ENCODE results near the gene SORCS2. TPM values are rescaled to one million over a fixed set of nuclear protein-coding genes. Genes with fewer than 3 reads are reported as not detected.

Gene SORCS2
- total RNA-seq, 4 donors from 2014 or later, result 0.53 to 9.9 (median 0.90) TPM

DNA sequence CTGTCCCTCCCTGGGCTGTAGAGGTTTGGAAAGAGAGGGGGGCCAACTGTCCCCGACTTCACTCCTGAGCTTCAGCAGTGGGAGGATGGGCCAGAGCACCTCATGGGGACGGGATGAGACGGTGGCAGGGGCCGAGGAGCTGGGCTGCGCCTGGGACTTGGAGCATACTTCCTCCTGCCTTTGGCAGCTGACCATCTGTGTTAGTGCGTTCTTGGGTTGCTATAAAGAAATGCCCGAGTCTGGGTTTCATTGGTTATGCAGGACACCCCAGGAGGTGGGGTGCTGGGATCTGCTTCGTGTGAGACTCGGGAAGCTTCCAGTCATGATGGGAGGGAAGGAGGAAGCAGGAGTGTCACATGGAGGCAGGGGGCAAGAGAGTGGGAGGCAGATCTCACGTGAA, 235.0 kb downstream of the SORCS2 start:
- Histone ChIP-seq H3K27me3 (no peaks in the 10 kb centered on the region), H3K4me3 (no peak overlapping the region), H3K4me1 (no peaks in the 10 kb centered on the region), H3K9me3 (no peaks in the 10 kb centered on the region), H3K36me3 (no peaks in the 10 kb centered on the region), H3K27ac (no peak overlapping the region)
- TF ChIP-seq, protein P1, sequence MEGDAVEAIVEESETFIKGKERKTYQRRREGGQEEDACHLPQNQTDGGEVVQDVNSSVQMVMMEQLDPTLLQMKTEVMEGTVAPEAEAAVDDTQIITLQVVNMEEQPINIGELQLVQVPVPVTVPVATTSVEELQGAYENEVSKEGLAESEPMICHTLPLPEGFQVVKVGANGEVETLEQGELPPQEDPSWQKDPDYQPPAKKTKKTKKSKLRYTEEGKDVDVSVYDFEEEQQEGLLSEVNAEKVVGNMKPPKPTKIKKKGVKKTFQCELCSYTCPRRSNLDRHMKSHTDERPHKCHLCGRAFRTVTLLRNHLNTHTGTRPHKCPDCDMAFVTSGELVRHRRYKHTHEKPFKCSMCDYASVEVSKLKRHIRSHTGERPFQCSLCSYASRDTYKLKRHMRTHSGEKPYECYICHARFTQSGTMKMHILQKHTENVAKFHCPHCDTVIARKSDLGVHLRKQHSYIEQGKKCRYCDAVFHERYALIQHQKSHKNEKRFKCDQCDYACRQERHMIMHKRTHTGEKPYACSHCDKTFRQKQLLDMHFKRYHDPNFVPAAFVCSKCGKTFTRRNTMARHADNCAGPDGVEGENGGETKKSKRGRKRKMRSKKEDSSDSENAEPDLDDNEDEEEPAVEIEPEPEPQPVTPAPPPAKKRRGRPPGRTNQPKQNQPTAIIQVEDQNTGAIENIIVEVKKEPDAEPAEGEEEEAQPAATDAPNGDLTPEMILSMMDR (IDR thresholded peaks at IDR 0.05), result no peak
- TF ChIP-seq POLR2A (IDR thresholded peaks at IDR 0.05), result no peak
- peak in 2 of 3 donors; percentile 27 to 34 for DNase-seq

DNA sequence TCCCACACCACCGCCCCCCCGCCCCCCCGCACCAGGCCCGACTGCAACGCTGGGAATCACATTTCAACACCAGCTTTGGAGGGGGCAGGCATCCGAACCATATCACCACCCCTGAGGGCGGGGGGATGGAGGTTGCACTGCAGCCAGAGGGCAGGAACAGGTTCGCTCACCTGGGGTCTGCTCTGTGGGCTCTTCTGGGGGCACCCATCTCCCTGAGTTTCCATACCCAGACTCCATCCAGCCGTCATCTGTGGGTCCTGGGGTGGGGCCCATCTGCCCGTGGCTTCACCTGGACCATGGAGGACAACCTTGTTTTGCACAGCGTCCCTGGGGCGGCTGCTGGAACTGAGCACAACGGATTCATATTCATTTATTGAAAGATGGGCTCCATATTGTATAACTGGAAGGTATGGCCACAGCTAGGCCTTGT, 235.5 kb downstream of the SORCS2 start:
- Histone ChIP-seq H3K27ac (no peak overlapping the region), H3K36me3 (no peaks in the 10 kb centered on the region), H3K4me1 (no peaks in the 10 kb centered on the region), H3K27me3 (no peaks in the 10 kb centered on the region), H3K4me3 (no peak overlapping the region), H3K9me3 (no peaks in the 10 kb centered on the region)
- DNase-seq, result peak in 2 of 3 donors; percentile 26
- TF ChIP-seq, protein P1 (IDR thresholded peaks at IDR 0.05), result no peak
- no peak for TF ChIP-seq POLR2A (IDR thresholded peaks at IDR 0.05)

- no peaks in the 10 kb centered on the region for H3K27me3 ChIP-seq
- peak in 2 of 3 donors; percentile 22 to 28 for DNase-seq
- H3K4me1 ChIP-seq, result no peaks in the 10 kb centered on the region
- no peaks in the 10 kb centered on the region for H3K36me3 ChIP-seq
- H3K9me3 ChIP-seq, result no peaks in the 10 kb centered on the region
- no peak overlapping the region for H3K4me3 ChIP-seq
- TF ChIP-seq POLR2A (IDR thresholded peaks at IDR 0.05), result no peak
- TF ChIP-seq, protein P1 (IDR thresholded peaks at IDR 0.05), result no peak
- no peak overlapping the region for H3K27ac ChIP-seq
Observed at GRCh38 chr4:7428261-7429068, 236.1 kb downstream of the SORCS2 start.

DNA sequence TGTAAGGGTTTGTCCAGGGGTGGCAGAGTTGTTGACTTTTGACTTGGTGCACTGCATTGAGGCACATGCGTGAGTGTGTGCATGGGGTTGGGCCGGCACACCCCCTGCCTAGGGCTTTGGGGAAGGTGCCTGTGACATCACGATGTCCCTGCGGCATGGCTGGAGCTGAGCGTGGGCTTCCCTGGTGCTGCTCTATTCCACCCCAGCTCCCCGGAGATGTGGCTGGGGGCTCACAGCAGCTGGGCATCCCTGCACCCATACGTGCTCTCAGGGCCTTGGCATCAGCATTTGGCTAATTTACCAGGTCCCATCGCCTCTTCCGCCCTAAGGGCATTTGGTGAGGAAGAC, 236.7 kb downstream of the SORCS2 start:
- Histone ChIP-seq H3K27ac (no peak overlapping the region), H3K4me3 (no peak overlapping the region), H3K9me3 (no peaks in the 10 kb centered on the region), H3K36me3 (no peaks in the 10 kb centered on the region), H3K4me1 (no peaks in the 10 kb centered on the region), H3K27me3 (no peaks in the 10 kb centered on the region)
- peak in 2 of 3 donors; percentile 25 to 34 for DNase-seq
- TF ChIP-seq, protein P1 (IDR thresholded peaks at IDR 0.05), result no peak
- TF ChIP-seq POLR2A (IDR thresholded peaks at IDR 0.05), result no peak

DNA sequence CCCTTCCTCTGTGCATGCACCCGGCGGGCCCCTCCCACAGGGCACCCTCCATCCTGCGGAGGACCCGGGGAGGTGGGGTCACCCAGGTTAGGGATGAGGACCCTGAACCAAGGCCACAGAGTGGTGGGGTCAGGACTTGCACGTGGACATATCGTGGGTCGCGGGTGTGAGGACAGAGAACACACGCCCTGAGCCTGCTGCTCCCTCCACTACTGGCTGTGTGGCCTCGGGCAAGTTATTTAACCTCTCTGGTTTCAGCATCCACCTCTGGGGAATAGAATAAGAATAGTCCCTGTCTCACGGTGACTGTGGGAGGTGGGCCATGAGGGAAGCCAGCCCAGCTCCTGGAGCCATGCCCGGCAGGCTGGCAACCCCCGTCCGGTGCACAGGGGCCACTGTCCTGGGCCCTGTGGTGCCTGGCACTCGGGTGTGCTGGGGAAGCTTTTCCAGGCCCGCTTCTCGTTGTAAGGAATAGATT, 237.3 kb downstream of the SORCS2 start:
- DNase-seq, result peak in 2 of 3 donors; percentile 34 to 38
- no peaks in the 10 kb centered on the region for H3K9me3 ChIP-seq
- H3K4me1 ChIP-seq, result no peaks in the 10 kb centered on the region
- no peak overlapping the region for H3K27ac ChIP-seq
- no peak overlapping the region for H3K4me3 ChIP-seq
- no peak for TF ChIP-seq POLR2A (IDR thresholded peaks at IDR 0.05)
- TF ChIP-seq, protein P1 (IDR thresholded peaks at IDR 0.05), result no peak
- no peaks in the 10 kb centered on the region for H3K36me3 ChIP-seq
- no peaks in the 10 kb centered on the region for H3K27me3 ChIP-seq

Data from Peyer's patch (tissue), 4 donors.